GM23248 (cell line): ENCODE results near the gene DKK1. TPM values are rescaled to one million over a fixed set of nuclear protein-coding genes. Genes with fewer than 3 reads are reported as not detected.

Experiments used
- DNase-seq: peaks from one replicate; pipeline ENCODE4 v3.0.0-alpha.2; 2015
- H2AFZ ChIP-seq: fragments of 200-600 bp; sonication (generic); 2 replicates; pipeline ENCODE4 v1.6.1; 2016; ENCODE audit warnings: antibody characterized with exemption
- H3F3A ChIP-seq: fragments of 200-600 bp; sonication (generic); 2 replicates; pipeline ENCODE4 v1.6.1; 2016; ENCODE audit warnings: mild to moderate bottlenecking, antibody characterized with exemption, mixed run types; ENCODE audit not compliant: insufficient read depth
- H3K27ac ChIP-seq: fragments of 200-600 bp; sonication (generic); 2 replicates; pipeline ENCODE4 v1.5.1; 2016; ENCODE audit warnings: mild to moderate bottlenecking
- H3K27me3 ChIP-seq: fragments of 200-600 bp; sonication (generic); replicated peaks from 2 replicates; pipeline ENCODE4 v1.6.1; 2016; ENCODE audit warnings: mild to moderate bottlenecking; ENCODE audit not compliant: insufficient read depth
- H3K36me3 ChIP-seq: fragments of 200-600 bp; sonication (generic); 2 replicates; pipeline ENCODE4 v1.6.1; 2016; ENCODE audit warnings: low read depth, mild to moderate bottlenecking
- H3K4me1 ChIP-seq: fragments of 200-600 bp; sonication (generic); 2 replicates; pipeline ENCODE4 v1.6.1; 2016; ENCODE audit warnings: mild to moderate bottlenecking; ENCODE audit not compliant: insufficient read depth
- H3K4me2 ChIP-seq: fragments of 200-600 bp; sonication (generic); one replicate; pipeline ENCODE4 v1.6.1; 2016; ENCODE audit warnings: mild to moderate bottlenecking; ENCODE audit not compliant: unreplicated experiment
- H3K4me3 ChIP-seq: fragments of 200-600 bp; sonication (generic); 2 replicates; pipeline ENCODE4 v1.5.1; 2016; ENCODE audit warnings: mild to moderate bottlenecking
- H3K79me2 ChIP-seq: fragments of 200-600 bp; sonication (generic); 2 replicates; pipeline ENCODE4 v1.6.1; 2016; ENCODE audit warnings: mild to moderate bottlenecking; ENCODE audit not compliant: insufficient read depth
- H3K9ac ChIP-seq: fragments of 200-600 bp; sonication (generic); 2 replicates; pipeline ENCODE4 v1.6.1; 2016; ENCODE audit warnings: mild to moderate bottlenecking
- H3K9me2 ChIP-seq: fragments of 200-600 bp; sonication (generic); 2 replicates; pipeline ENCODE4 v1.6.1; 2016; ENCODE audit warnings: mixed run types, mild to moderate bottlenecking, moderate library complexity; ENCODE audit not compliant: insufficient read depth
- H3K9me3 ChIP-seq: fragments of 200-600 bp; sonication (generic); one replicate; pipeline ENCODE4 v1.6.1; 2017; ENCODE audit warnings: low read depth
- H4K20me1 ChIP-seq: fragments of 200-600 bp; sonication (generic); 2 replicates; pipeline ENCODE4 v1.6.0; 2016; ENCODE audit not compliant: insufficient read depth
- EZH2 ChIP-seq: fragments of 200-600 bp; sonication (generic); IDR thresholded peaks from 2 replicates; pipeline ENCODE4 v1.6.1; 2018; ENCODE audit warnings: antibody characterized with exemption, mild to moderate bottlenecking; ENCODE audit not compliant: insufficient read depth, poor library complexity, severe bottlenecking
- EZH2phosphoT487 ChIP-seq: fragments of 200-600 bp; sonication (generic); IDR thresholded peaks from 2 replicates; pipeline ENCODE4 v1.6.1; 2018; ENCODE audit warnings: antibody characterized with exemption, moderate library complexity, mild to moderate bottlenecking, low read depth; ENCODE audit not compliant: insufficient read depth
- WGBS, 2 experiments: methylation state at CpG; one replicate each; pipeline ENCODE4 v1.1.6; 2015 to 2017; ENCODE audit warnings: low lambda C conversion rate in 2 of 2, low coverage in 1 of 2; ENCODE audit errors: missing lambda C conversion rate in 2 of 2; 5-methylcytosine and 5-hydroxymethylcytosine counted together
- in situ Hi-C: fragments of 300-500 bp; cut with MboI; formaldehyde crosslinking; loops from 2 replicates; pipeline ENCODE4 v1.15.0; 2020
- polyA plus RNA-seq: library from polyadenylated mRNA; unstranded; fragments of >200 nt; fragmentation: Nextera tagmentation; extraction: Ambion mirVana; gene quantifications from 2 replicates; pipeline ENCODE4 v1.2.1, GENCODE V29; 2016
- total RNA-seq: library from RNA; depleted of rRNA; stranded (reverse); fragments of >200 nt; shearing (Covaris generic); gene quantifications from 2 replicates; pipeline ENCODE4 v1.2.3, GENCODE V29; 2014

The DKK1 gene
- total and polyA plus RNA-seq, 2 experiments from 2014 or later = 558 to 748 TPM

- DNase-seq = no peak
- Histone ChIP-seq H3K4me1 (no peaks in the 10 kb centered on the region), H3K9me2 (no peaks in the 10 kb centered on the region), H3K9me3 (no peaks in the 10 kb centered on the region), H3K9ac (no peak overlapping the region), H4K20me1 (no peaks in the 10 kb centered on the region), H3K79me2 (no peaks in the 10 kb centered on the region), H3K4me3 (no peak overlapping the region), H3F3A (no peaks in the 10 kb centered on the region), H2AFZ (no peak overlapping the region), H3K27ac (no peak overlapping the region), H3K27me3 (no peaks in the 10 kb centered on the region), H3K36me3 (no peaks in the 10 kb centered on the region; the same call in 1 of the 2 replicates), H3K4me2 (no peak overlapping the region)
- TF ChIP-seq EZH2phosphoT487 = no peak
- TF ChIP-seq EZH2 = no peak
- WGBS, 2 experiments = 91 to 93% methylated on average over 4 of the region's 4 CpGs
- in situ Hi-C loops = no loop called here
Measured at GRCh38 chr10:52269233-52269632, 44.8 kb upstream of the DKK1 start.

GRCh38 chr10:52276163-52276562 is 37.9 kb upstream of the DKK1 start:
- 90% methylated on average over 2 of the region's 2 CpGs for WGBS, 2 experiments

GRCh38 chr10:52276986-52277385 is 37.1 kb upstream of the DKK1 start:
- Histone ChIP-seq H3K27me3 (no peaks in the 10 kb centered on the region), H2AFZ (no peak overlapping the region), H3K36me3 (no peaks in the 10 kb centered on the region; the same call in 1 of the 2 replicates), H3K4me3 (no peak overlapping the region), H3K9me3 (no peaks in the 10 kb centered on the region), H4K20me1 (no peaks in the 10 kb centered on the region), H3K27ac (no peak overlapping the region), H3K4me1 (no peaks in the 10 kb centered on the region), H3K4me2 (no peak overlapping the region), H3K9me2 (no peaks in the 10 kb centered on the region), H3K79me2 (no peaks in the 10 kb centered on the region), H3F3A (no peaks in the 10 kb centered on the region), H3K9ac (no peak overlapping the region)
- DNase-seq = no peak
- TF ChIP-seq EZH2 (no peak), EZH2phosphoT487 (no peak)
- in situ Hi-C loops = no loop called here
- 41 to 45% methylated on average over 1 of the region's 1 CpG for WGBS, 2 experiments

More at GRCh38 chr10:52276163-52276562, 37.9 kb upstream of the DKK1 start:
- Histone ChIP-seq H3K9ac (no peak overlapping the region), H3K79me2 (no peaks in the 10 kb centered on the region), H3K4me3 (no peak overlapping the region), H3K9me2 (no peaks in the 10 kb centered on the region), H2AFZ (no peak overlapping the region), H3K4me1 (no peaks in the 10 kb centered on the region), H3K36me3 (no peaks in the 10 kb centered on the region; the same call in 1 of the 2 replicates), H3K4me2 (no peak overlapping the region), H4K20me1 (no peaks in the 10 kb centered on the region), H3K27me3 (no peaks in the 10 kb centered on the region), H3K9me3 (no peaks in the 10 kb centered on the region), H3F3A (no peaks in the 10 kb centered on the region), H3K27ac (no peak overlapping the region)
- in situ Hi-C loops = no loop called here
- no peak for TF ChIP-seq EZH2phosphoT487
- TF ChIP-seq EZH2 = no peak
- no peak for DNase-seq

GRCh38 chr10:52279546-52279945 is 34.5 kb upstream of the DKK1 start:
- 58 to 68% methylated on average over 3 of the region's 3 CpGs for WGBS, 2 experiments
- Histone ChIP-seq H3K27me3 (no peaks in the 10 kb centered on the region), H4K20me1 (no peaks in the 10 kb centered on the region), H3K27ac (no peak overlapping the region), H3K4me3 (no peak overlapping the region), H3K36me3 (no peaks in the 10 kb centered on the region), H3F3A (no peaks in the 10 kb centered on the region), H3K9ac (no peak overlapping the region), H2AFZ (no peak overlapping the region), H3K9me2 (peaks cover under 1% of the 10 kb centered on the region; the same call in 1 of the 2 replicates), H3K4me2 (no peak overlapping the region), H3K4me1 (no peaks in the 10 kb centered on the region), H3K79me2 (no peaks in the 10 kb centered on the region), H3K9me3 (no peaks in the 10 kb centered on the region)
- no peak for DNase-seq
- in situ Hi-C loops = no loop called here
- TF ChIP-seq EZH2phosphoT487 = no peak
- TF ChIP-seq EZH2 = no peak

- H3K27ac ChIP-seq = no peak overlapping the region
- DNase-seq = no peak
- in situ Hi-C loops = no loop called here
Measured at GRCh38 chr10:52280051-52280450, 34.0 kb upstream of the DKK1 start.

More at GRCh38 chr10:52280051-52280450, 34.0 kb upstream of the DKK1 start:
- no peak overlapping the region for H3K9ac ChIP-seq
- peaks cover 3% of the 10 kb centered on the region; the same call in 1 of the 2 replicates for H3K9me2 ChIP-seq
- no peak overlapping the region for H3K4me3 ChIP-seq
- no peaks in the 10 kb centered on the region for H3K79me2 ChIP-seq
- no peak for TF ChIP-seq EZH2
- TF ChIP-seq EZH2phosphoT487 = no peak
- no peaks in the 10 kb centered on the region for H3K9me3 ChIP-seq
- H3K4me1 ChIP-seq = no peaks in the 10 kb centered on the region
- no peaks in the 10 kb centered on the region for H4K20me1 ChIP-seq
- H2AFZ ChIP-seq = no peak overlapping the region
- no peaks in the 10 kb centered on the region for H3K36me3 ChIP-seq
- H3K27me3 ChIP-seq = no peaks in the 10 kb centered on the region
- H3F3A ChIP-seq = no peaks in the 10 kb centered on the region
- WGBS, 2 experiments = 90 to 95% methylated on average over 1 of the region's 1 CpG
- H3K4me2 ChIP-seq = no peak overlapping the region
